ENCODE measurements around the gene COL19A1.

DNA sequence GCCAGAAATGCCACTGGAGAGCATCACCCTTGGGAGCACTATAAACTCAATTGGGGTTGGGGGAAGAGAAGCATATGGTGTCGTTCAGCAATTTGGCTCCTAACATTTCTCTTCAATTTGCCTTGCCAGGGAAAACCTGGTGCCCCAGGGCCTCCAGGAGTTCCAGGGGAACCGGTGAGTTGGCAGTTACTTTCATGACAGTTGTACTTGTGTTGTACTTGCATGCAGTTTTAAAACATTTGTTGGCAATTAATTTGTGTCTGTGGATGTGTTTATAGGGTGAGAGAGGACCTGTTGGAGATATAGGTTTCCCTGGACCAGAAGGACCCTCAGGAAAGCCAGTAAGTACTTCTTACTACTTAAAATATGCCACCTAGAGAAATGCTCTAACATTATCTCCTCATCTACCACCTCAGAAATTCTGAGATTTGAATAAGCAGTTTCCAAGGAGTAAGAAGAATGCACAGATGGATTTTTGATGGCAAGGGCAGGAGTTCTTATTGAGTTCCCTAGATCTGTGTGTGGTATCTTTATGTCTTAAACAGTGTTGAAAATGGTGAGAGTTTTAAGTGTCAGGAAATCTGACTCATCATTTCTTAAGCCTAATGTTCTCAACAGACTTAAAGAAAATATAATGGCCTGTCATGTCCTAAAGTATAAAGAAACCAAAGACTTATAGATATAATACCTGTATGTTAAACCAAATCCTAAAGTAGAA is 314.0 kb downstream of the COL19A1 start:
- TF ChIP-seq, protein P1, sequence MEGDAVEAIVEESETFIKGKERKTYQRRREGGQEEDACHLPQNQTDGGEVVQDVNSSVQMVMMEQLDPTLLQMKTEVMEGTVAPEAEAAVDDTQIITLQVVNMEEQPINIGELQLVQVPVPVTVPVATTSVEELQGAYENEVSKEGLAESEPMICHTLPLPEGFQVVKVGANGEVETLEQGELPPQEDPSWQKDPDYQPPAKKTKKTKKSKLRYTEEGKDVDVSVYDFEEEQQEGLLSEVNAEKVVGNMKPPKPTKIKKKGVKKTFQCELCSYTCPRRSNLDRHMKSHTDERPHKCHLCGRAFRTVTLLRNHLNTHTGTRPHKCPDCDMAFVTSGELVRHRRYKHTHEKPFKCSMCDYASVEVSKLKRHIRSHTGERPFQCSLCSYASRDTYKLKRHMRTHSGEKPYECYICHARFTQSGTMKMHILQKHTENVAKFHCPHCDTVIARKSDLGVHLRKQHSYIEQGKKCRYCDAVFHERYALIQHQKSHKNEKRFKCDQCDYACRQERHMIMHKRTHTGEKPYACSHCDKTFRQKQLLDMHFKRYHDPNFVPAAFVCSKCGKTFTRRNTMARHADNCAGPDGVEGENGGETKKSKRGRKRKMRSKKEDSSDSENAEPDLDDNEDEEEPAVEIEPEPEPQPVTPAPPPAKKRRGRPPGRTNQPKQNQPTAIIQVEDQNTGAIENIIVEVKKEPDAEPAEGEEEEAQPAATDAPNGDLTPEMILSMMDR (conservative IDR thresholded peaks at IDR 0.05), result no peak
- TF ChIP-seq EZH2 (IDR thresholded peaks at IDR 0.05; ENCODE audit: low read depth), result no peak

Measured in PC-9 (cell line).